Measurements from ENCODE around the gene PDZD2. TPM values are rescaled to one million over a fixed set of nuclear protein-coding genes. Genes with fewer than 3 reads are reported as not detected.

PDZD2 gene
- total RNA-seq, 1 donor from 2014 or later = 21.5 TPM

- H3K4me3 Mint-ChIP-seq = no peak overlapping the region
- no peak overlapping the region for H3K27ac Mint-ChIP-seq
- H3K36me3 Mint-ChIP-seq = no peaks in the 10 kb centered on the region
These were observed 298.3 kb downstream of the PDZD2 start for GRCh38 chr5:31937226-31937625.

GRCh38 chr5:31937703-31938102 is 298.8 kb downstream of the PDZD2 start:
- Mint-ChIP-seq H3K4me3 (no peak overlapping the region), H3K4me1 (peaks cover 33% of the 10 kb centered on the region), H3K36me3 (no peaks in the 10 kb centered on the region), H3K27ac (no peak overlapping the region), H3K9me3 (no peaks in the 10 kb centered on the region), H3K27me3 (ENCODE audit: low read depth) (no peaks in the 10 kb centered on the region)
- DNase-seq (ENCODE audit: low spot score in 2 of 2, unreplicated experiment in 2 of 2) = no peak
- TF ChIP-seq CTCF (IDR thresholded peaks at IDR 0.05; ENCODE audit: unreplicated experiment) = no peak

More at GRCh38 chr5:31937226-31937625, 298.3 kb downstream of the PDZD2 start:
- no peak for TF ChIP-seq CTCF (IDR thresholded peaks at IDR 0.05; ENCODE audit: unreplicated experiment)
- Mint-ChIP-seq H3K27me3 (ENCODE audit: low read depth) (no peaks in the 10 kb centered on the region), H3K4me1 (peaks cover 33% of the 10 kb centered on the region), H3K9me3 (no peaks in the 10 kb centered on the region)
- no peak for DNase-seq (ENCODE audit: low spot score in 2 of 2, unreplicated experiment in 2 of 2)

- DNase-seq (ENCODE audit: low spot score in 2 of 2, unreplicated experiment in 2 of 2) = no peak
- Mint-ChIP-seq H3K27me3 (ENCODE audit: low read depth) (no peaks in the 10 kb centered on the region), H3K27ac (no peak overlapping the region), H3K36me3 (no peaks in the 10 kb centered on the region), H3K4me3 (no peak overlapping the region), H3K4me1 (peaks cover 24% of the 10 kb centered on the region), H3K9me3 (no peaks in the 10 kb centered on the region)
- TF ChIP-seq CTCF (IDR thresholded peaks at IDR 0.05; ENCODE audit: unreplicated experiment) = no peak
These were observed 300.2 kb downstream of the PDZD2 start for GRCh38 chr5:31939151-31939550.

GRCh38 chr5:31941151-31941755 is 302.3 kb downstream of the PDZD2 start:
- no peaks in the 10 kb centered on the region for H3K27me3 Mint-ChIP-seq (ENCODE audit: low read depth)
- TF ChIP-seq CTCF (IDR thresholded peaks at IDR 0.05; ENCODE audit: unreplicated experiment) = no peak
- DNase-seq (ENCODE audit: low spot score in 2 of 2, unreplicated experiment in 2 of 2) = no peak

GRCh38 chr5:31942546-31942945 is 303.6 kb downstream of the PDZD2 start:
- Mint-ChIP-seq H3K4me3 (no peak overlapping the region), H3K9me3 (no peaks in the 10 kb centered on the region), H3K36me3 (no peaks in the 10 kb centered on the region), H3K27me3 (ENCODE audit: low read depth) (no peaks in the 10 kb centered on the region), H3K4me1 (peaks cover 2% of the 10 kb centered on the region), H3K27ac (no peak overlapping the region)
- no peak for DNase-seq (ENCODE audit: low spot score in 2 of 2, unreplicated experiment in 2 of 2)
- TF ChIP-seq CTCF (IDR thresholded peaks at IDR 0.05; ENCODE audit: unreplicated experiment) = no peak

More at GRCh38 chr5:31941151-31941755, 302.3 kb downstream of the PDZD2 start:
- Mint-ChIP-seq H3K9me3 (no peaks in the 10 kb centered on the region), H3K27ac (no peak overlapping the region), H3K36me3 (no peaks in the 10 kb centered on the region), H3K4me3 (no peak overlapping the region), H3K4me1 (peaks cover 9% of the 10 kb centered on the region)

Data from mesothelial cell of epicardium (in vitro differentiated cells).